Transverse colon (tissue), 4 donors: Measurements from ENCODE around the gene FEV. TPM values are rescaled to one million over a fixed set of nuclear protein-coding genes. Genes with fewer than 3 reads are reported as not detected.

Source experiments
- DNase-seq: peaks from one replicate; pipeline ENCODE4 v3.0.0-alpha.2; 2019
- H3K27ac ChIP-seq, 4 donors: fragments of 200-600 bp; sonication (generic); 2 replicates each; pipeline ENCODE4 v1.5.1; 2016 to 2018; ENCODE audit warnings: inconsistent platforms in 4 of 4
- H3K27me3 ChIP-seq: fragments of 200-600 bp; sonication (generic); 2 replicates; pipeline ENCODE4 v1.5.1; 2017; ENCODE audit warnings: inconsistent platforms
- H3K36me3 ChIP-seq, 4 donors: fragments of 200-600 bp; sonication (generic); 2 replicates each; pipeline ENCODE4 v1.5.1; 2017 to 2019; ENCODE audit warnings: inconsistent platforms in 4 of 4
- H3K4me1 ChIP-seq, 4 donors: fragments of 200-600 bp; sonication (generic); 2 replicates each; pipeline ENCODE4 v1.5.1; 2017 to 2020; ENCODE audit warnings: inconsistent platforms in 4 of 4
- H3K4me3 ChIP-seq, 4 donors: fragments of 200-600 bp; sonication (generic); 1 replicate in 1 of 4; 2 replicates in 3 of 4; pipeline versions ENCODE4 v1.5.1 to v1.6.1; 2017 to 2019; ENCODE audit warnings: inconsistent platforms in 4 of 4
- H3K9me3 ChIP-seq, 2 donors: fragments of 200-600 bp; sonication (generic); 2 replicates each; pipeline ENCODE4 v1.5.1; 2017 to 2019; ENCODE audit warnings: inconsistent platforms in 2 of 2
- CTCF ChIP-seq, 5 experiments: fragments of 200-600 bp in 3 of 5; fragments of 450-650 bp in 2 of 5; sonication (generic) in 3 of 5; IDR thresholded peaks; 1 replicate in 2 of 5; 2 replicates in 3 of 5; pipeline ENCODE4 v1.5.1; 2016 to 2017; ENCODE audit warnings: antibody characterized with exemption in 5 of 5, inconsistent platforms in 3 of 5, mild to moderate bottlenecking in 2 of 5, moderate library complexity in 1 of 5
- EP300 ChIP-seq: sonication (generic); formaldehyde crosslinking; IDR thresholded peaks from one replicate; pipeline ENCODE4 v1.6.1; 2017; ENCODE audit warnings: antibody characterized with exemption, low read depth
- POLR2A ChIP-seq: fragments of 450-650 bp; IDR thresholded peaks from one replicate; pipeline ENCODE4 v1.6.1; 2016; ENCODE audit warnings: antibody characterized with exemption, mild to moderate bottlenecking, moderate library complexity
- POLR2AphosphoS5 ChIP-seq, 3 donors: sonication (generic); formaldehyde crosslinking; IDR thresholded peaks; one replicate each; pipeline ENCODE4 v1.6.1; 2016; ENCODE audit warnings: antibody characterized with exemption in 3 of 3
- WGBS, 2 donors: methylation state at CpG; one replicate each; pipeline ENCODE4 v1.1.5; 2018; ENCODE audit warnings: low coverage in 1 of 2; 5-methylcytosine and 5-hydroxymethylcytosine counted together
- in situ Hi-C, 4 donors: fragments of 200-750 bp; cut with MboI; loops; one replicate each; pipeline versions ENCODE4 v1.15.0 to v1.15.1; 2017; ENCODE audit warnings: low sequenced_read_pairs in 3 of 4, low pct_ligation_motif_present in 1 of 4, low pct_unique_long_range_greater_than_20kb in 1 of 4
- intact Hi-C: fragments of 100-400 bp; cut with DNase I; formaldehyde crosslinking; loops from one replicate; pipeline ENCODE4 v1.15.1; 2023; ENCODE audit warnings: low total_unique reads
- total RNA-seq, 4 donors: library from RNA; depleted of rRNA; stranded (reverse); fragments of >200 nt; gene quantifications; one replicate each; pipeline ENCODE4 v1.1.0, GENCODE V29; 2016

FEV gene
- total RNA-seq, 4 donors from 2014 or later: 1.9 to 8.2 TPM; not detected in 2

GRCh38 chr2:218961651-218962570 lies 23.1 kb downstream of the FEV start:
- intact Hi-C loops: no loop called here
- no peak overlapping the region for H3K4me3 ChIP-seq
- in situ Hi-C loops: no loop called here
- peaks cover 0 to 18% (median 13%) of the 10 kb centered on the region in 4 donors for H3K4me1 ChIP-seq
- H3K9me3 ChIP-seq: no peaks in the 10 kb centered on the region
- H3K36me3 ChIP-seq: no peaks in the 10 kb centered on the region
- TF ChIP-seq EP300: no peak
- no peak for TF ChIP-seq CTCF (IDR thresholded peaks at IDR 0.05)
- no peak for TF ChIP-seq POLR2AphosphoS5 (IDR thresholded peaks at IDR 0.05)
- no peak for TF ChIP-seq POLR2A
- DNase-seq: no peak
- H3K27me3 ChIP-seq: peaks cover 98% of the 10 kb centered on the region
- 27% methylated on average over 34 of the region's 34 CpGs; no CpG with 5 or more reads in 1 of the 2 donors for WGBS, 2 donors
- no peak overlapping the region for H3K27ac ChIP-seq

GRCh38 chr2:218961229-218961628 lies 23.8 kb downstream of the FEV start:
- Histone ChIP-seq H3K27me3 (peaks cover 98% of the 10 kb centered on the region), H3K4me1 (peaks cover 0 to 18% (median 13%) of the 10 kb centered on the region in 4 donors), H3K36me3 (no peaks in the 10 kb centered on the region), H3K27ac (no peak overlapping the region), H3K4me3 (no peak overlapping the region), H3K9me3 (no peaks in the 10 kb centered on the region)
- no peak for TF ChIP-seq CTCF (IDR thresholded peaks at IDR 0.05)
- no peak for TF ChIP-seq EP300
- TF ChIP-seq POLR2AphosphoS5 (IDR thresholded peaks at IDR 0.05): no peak
- no peak for TF ChIP-seq POLR2A
- intact Hi-C loops (no loop called here), in situ Hi-C loops (no loop called here)
- no peak for DNase-seq
- 12 to 22% methylated on average over 1 to 4 of the region's 4 CpGs for WGBS, 2 donors

GRCh38 chr2:218960309-218961165 lies 24.4 kb downstream of the FEV start:
- no peak overlapping the region for H3K27ac ChIP-seq
- H3K4me1 ChIP-seq: peaks cover 0 to 18% (median 13%) of the 10 kb centered on the region in 4 donors
- DNase-seq: no peak
- in situ Hi-C loops (no loop called here), intact Hi-C loops (no loop called here)
- no peaks in the 10 kb centered on the region for H3K9me3 ChIP-seq
- H3K4me3 ChIP-seq: peak overlapping the region in 1 of 4 donors; percentile 41
- no peaks in the 10 kb centered on the region for H3K36me3 ChIP-seq
- whole genome bisulfite sequencing, 2 donors: 5% methylated on average over 65 of the region's 87 CpGs; no CpG with 5 or more reads in 1 of the 2 donors
- TF ChIP-seq EP300 (no peak), POLR2A (no peak), POLR2AphosphoS5 (IDR thresholded peaks at IDR 0.05) (no peak), CTCF (IDR thresholded peaks at IDR 0.05) (no peak)
- H3K27me3 ChIP-seq: peaks cover 98% of the 10 kb centered on the region
